ENCODE results near the gene MCUR1.

GRCh38 chr6:13807696-13808095 lies 6.7 kb downstream of the MCUR1 start:
- no peak for TF ChIP-seq CTCF (IDR thresholded peaks at IDR 0.05)
- TF ChIP-seq ZFX (IDR thresholded peaks at IDR 0.05; ENCODE audit: borderline replicate concordance) = no peak

Measured in 22Rv1 (cell line).